Large intestine (tissue), 3 donors: ENCODE data around the gene ANKS1A. TPM values are rescaled to one million over a fixed set of nuclear protein-coding genes. Genes with fewer than 3 reads are reported as not detected.
A peak's percentile ranks its signal among the peaks of the same experiment; 100 is the strongest.

Experiments
- DNase-seq, 2 donors: peaks; one replicate each; pipeline versions ENCODE4 v3.0.0 to v3.0.0-alpha.2; 2013
- H3K27ac ChIP-seq: one replicate; pipeline ENCODE4 v1.5.1; 2013; ENCODE audit warnings: low read length
- H3K27me3 ChIP-seq: 2 replicates; pipeline ENCODE4 v1.6.1; 2013; ENCODE audit warnings: low read length; ENCODE audit not compliant: control insufficient read depth, insufficient read depth
- H3K36me3 ChIP-seq: 2 replicates; pipeline ENCODE4 v1.6.1; 2013; ENCODE audit warnings: low read length; ENCODE audit not compliant: control insufficient read depth, insufficient read depth
- H3K4me1 ChIP-seq: one replicate; pipeline ENCODE4 v1.6.1; 2013; ENCODE audit warnings: low read length; ENCODE audit not compliant: control insufficient read depth, insufficient read depth
- H3K4me3 ChIP-seq: one replicate; pipeline ENCODE4 v1.5.1; 2013; ENCODE audit warnings: low read length
- H3K9me3 ChIP-seq: one replicate; pipeline ENCODE4 v1.6.1; 2013; ENCODE audit warnings: mild to moderate bottlenecking, low read depth, low read length, moderate library complexity; ENCODE audit not compliant: control insufficient read depth
- WGBS: methylation state at CpG from one replicate; pipeline ENCODE4 v1.1.5; 2013; ENCODE audit warnings: low lambda C conversion rate; ENCODE audit not compliant: insufficient coverage; 5-methylcytosine and 5-hydroxymethylcytosine counted together
- polyA plus RNA-seq: library from polyadenylated mRNA; unstranded; fragments of 120-200 nt; gene quantifications from one replicate; pipeline ENCODE4 v1.2.1, GENCODE V29; 2013

The ANKS1A gene
- polyA plus RNA-seq, 1 donor: 26.5 TPM

GRCh38 chr6:34951731-34952130 is 62.7 kb downstream of the ANKS1A start:
- Histone ChIP-seq H3K4me3 (no peak overlapping the region), H3K36me3 (no peaks in the 10 kb centered on the region), H3K27me3 (no peaks in the 10 kb centered on the region), H3K9me3 (no peaks in the 10 kb centered on the region), H3K27ac (no peak overlapping the region), H3K4me1 (peaks cover 20% of the 10 kb centered on the region)
- DNase-seq: no peak
- WGBS: 100% methylated on average over 2 of the region's 4 CpGs

GRCh38 chr6:34953061-34954025 is 64.3 kb downstream of the ANKS1A start:
- DNase-seq: peak; percentile 67 to 89
- Histone ChIP-seq H3K27me3 (no peaks in the 10 kb centered on the region), H3K4me1 (peaks cover 20% of the 10 kb centered on the region), H3K4me3 (no peak overlapping the region), H3K36me3 (peaks cover 2% of the 10 kb centered on the region), H3K9me3 (no peaks in the 10 kb centered on the region), H3K27ac (peak overlapping the region; percentile 72)
- 11% methylated on average over 1 of the region's 2 CpGs for WGBS

GRCh38 chr6:34955442-34955841 is 66.4 kb downstream of the ANKS1A start:
- H3K36me3 ChIP-seq: peaks cover 2% of the 10 kb centered on the region
- H3K4me3 ChIP-seq: no peak overlapping the region
- no peaks in the 10 kb centered on the region for H3K9me3 ChIP-seq
- no CpG with 5 or more reads among the region's 3 CpGs for WGBS
- no peak overlapping the region for H3K27ac ChIP-seq
- H3K4me1 ChIP-seq: peaks cover 20% of the 10 kb centered on the region
- no peaks in the 10 kb centered on the region for H3K27me3 ChIP-seq
- DNase-seq: no peak

- Histone ChIP-seq H3K27me3 (no peaks in the 10 kb centered on the region), H3K9me3 (no peaks in the 10 kb centered on the region), H3K36me3 (peaks cover 2% of the 10 kb centered on the region), H3K27ac (no peak overlapping the region), H3K4me3 (no peak overlapping the region), H3K4me1 (peaks cover 19% of the 10 kb centered on the region)
- no CpG with 5 or more reads among the region's 2 CpGs for WGBS
- DNase-seq: peak in 1 of 2 donors; percentile 20
Measured at GRCh38 chr6:34957231-34957783, 68.3 kb downstream of the ANKS1A start.

GRCh38 chr6:34958734-34959133 is 69.7 kb downstream of the ANKS1A start:
- DNase-seq: no peak
- H3K4me1 ChIP-seq: peaks cover 6% of the 10 kb centered on the region
- H3K4me3 ChIP-seq: no peak overlapping the region
- no peaks in the 10 kb centered on the region for H3K27me3 ChIP-seq
- WGBS: 71% methylated on average over 1 of the region's 2 CpGs
- H3K36me3 ChIP-seq: peaks cover 2% of the 10 kb centered on the region
- no peak overlapping the region for H3K27ac ChIP-seq
- H3K9me3 ChIP-seq: no peaks in the 10 kb centered on the region

GRCh38 chr6:34959224-34959623 is 70.2 kb downstream of the ANKS1A start:
- peaks cover 2% of the 10 kb centered on the region for H3K36me3 ChIP-seq
- H3K4me1 ChIP-seq: peaks cover 1% of the 10 kb centered on the region

GRCh38 chr6:34961082-34961481 is 72.0 kb downstream of the ANKS1A start:
- DNase-seq: no peak
- Histone ChIP-seq H3K27me3 (no peaks in the 10 kb centered on the region), H3K27ac (no peak overlapping the region), H3K4me3 (no peak overlapping the region), H3K4me1 (no peaks in the 10 kb centered on the region), H3K9me3 (no peaks in the 10 kb centered on the region), H3K36me3 (peaks cover 2% of the 10 kb centered on the region)
- no CpG with 5 or more reads among the region's 2 CpGs for WGBS

More at GRCh38 chr6:34959224-34959623, 70.2 kb downstream of the ANKS1A start:
- no peaks in the 10 kb centered on the region for H3K27me3 ChIP-seq
- H3K27ac ChIP-seq: no peak overlapping the region
- no peaks in the 10 kb centered on the region for H3K9me3 ChIP-seq
- no peak overlapping the region for H3K4me3 ChIP-seq
- DNase-seq: no peak

- 95% methylated on average over 4 of the region's 7 CpGs for WGBS
- Histone ChIP-seq H3K27me3 (no peaks in the 10 kb centered on the region), H3K9me3 (no peaks in the 10 kb centered on the region), H3K4me3 (no peak overlapping the region), H3K36me3 (peaks cover 2% of the 10 kb centered on the region), H3K4me1 (no peaks in the 10 kb centered on the region), H3K27ac (no peak overlapping the region)
- no peak for DNase-seq
Measured at GRCh38 chr6:34961574-34961973, 72.5 kb downstream of the ANKS1A start.

GRCh38 chr6:34964564-34964963 is 75.5 kb downstream of the ANKS1A start:
- Histone ChIP-seq H3K27ac (no peak overlapping the region), H3K27me3 (no peaks in the 10 kb centered on the region), H3K4me1 (no peaks in the 10 kb centered on the region), H3K4me3 (no peak overlapping the region), H3K36me3 (no peaks in the 10 kb centered on the region), H3K9me3 (no peaks in the 10 kb centered on the region)
- 93% methylated on average over 2 of the region's 3 CpGs for WGBS
- DNase-seq: no peak

- Histone ChIP-seq H3K4me3 (no peak overlapping the region), H3K27ac (no peak overlapping the region), H3K9me3 (no peaks in the 10 kb centered on the region), H3K4me1 (no peaks in the 10 kb centered on the region), H3K36me3 (peaks cover 20% of the 10 kb centered on the region), H3K27me3 (no peaks in the 10 kb centered on the region)
- WGBS: 95% methylated on average over 2 of the region's 3 CpGs
- no peak for DNase-seq
Measured at GRCh38 chr6:34967461-34967860, 78.4 kb downstream of the ANKS1A start.
